Measurements from ENCODE around the gene CLIP1. TPM values are rescaled to one million over a fixed set of nuclear protein-coding genes. Genes with fewer than 3 reads are reported as not detected.

CLIP1 gene
- total RNA-seq, 1 donor from 2014 or later: 102 TPM

- H3K9me3 ChIP-seq (replicated peaks): no peaks in the 10 kb centered on the region
- H3K27ac ChIP-seq (replicated peaks): no peak overlapping the region
- H3K36me3 ChIP-seq: no peaks in the 10 kb centered on the region
- intact Hi-C loops (cut with micrococcal nuclease): no loop called here
- H3K27me3 ChIP-seq (ENCODE audit: low read depth): no peaks in the 10 kb centered on the region
- no peak for DNase-seq
- H3K4me1 ChIP-seq: no peaks in the 10 kb centered on the region
- TF ChIP-seq CTCF (IDR thresholded peaks at IDR 0.05; ENCODE audit: borderline replicate concordance): no peak
- H3K4me3 ChIP-seq: no peak overlapping the region
Measured at GRCh38 chr12:122460641-122461040, 38.2 kb upstream of the CLIP1 start.

GRCh38 chr12:122460061-122460460 lies 37.6 kb upstream of the CLIP1 start:
- no peak overlapping the region for H3K27ac ChIP-seq (replicated peaks)
- no peak overlapping the region for H3K4me3 ChIP-seq
- no peaks in the 10 kb centered on the region for H3K36me3 ChIP-seq
- no peaks in the 10 kb centered on the region for H3K9me3 ChIP-seq (replicated peaks)
- TF ChIP-seq CTCF (IDR thresholded peaks at IDR 0.05; ENCODE audit: borderline replicate concordance): no peak
- H3K4me1 ChIP-seq: no peaks in the 10 kb centered on the region
- no peaks in the 10 kb centered on the region for H3K27me3 ChIP-seq (ENCODE audit: low read depth)
- intact Hi-C loops (cut with micrococcal nuclease): no loop called here
- no peak for DNase-seq

GRCh38 chr12:122459211-122459610 lies 36.7 kb upstream of the CLIP1 start:
- no peaks in the 10 kb centered on the region for H3K9me3 ChIP-seq (replicated peaks)
- no peaks in the 10 kb centered on the region for H3K36me3 ChIP-seq
- no peak for TF ChIP-seq CTCF (IDR thresholded peaks at IDR 0.05; ENCODE audit: borderline replicate concordance)
- DNase-seq: no peak
- H3K27ac ChIP-seq (replicated peaks): no peak overlapping the region
- H3K27me3 ChIP-seq (ENCODE audit: low read depth): no peaks in the 10 kb centered on the region
- no peaks in the 10 kb centered on the region for H3K4me1 ChIP-seq
- intact Hi-C loops (cut with micrococcal nuclease): no loop called here
- H3K4me3 ChIP-seq: no peak overlapping the region

GRCh38 chr12:122458105-122459035 lies 35.9 kb upstream of the CLIP1 start:
- Histone ChIP-seq H3K4me1 (no peaks in the 10 kb centered on the region), H3K4me3 (no peak overlapping the region), H3K27ac (replicated peaks) (no peak overlapping the region), H3K27me3 (ENCODE audit: low read depth) (no peaks in the 10 kb centered on the region), H3K36me3 (no peaks in the 10 kb centered on the region), H3K9me3 (replicated peaks) (no peaks in the 10 kb centered on the region)
- no peak for TF ChIP-seq CTCF (IDR thresholded peaks at IDR 0.05; ENCODE audit: borderline replicate concordance)
- DNase-seq: no peak
- intact Hi-C loops (cut with micrococcal nuclease): no loop called here

- H3K9me3 ChIP-seq (replicated peaks): no peaks in the 10 kb centered on the region
- intact Hi-C loops (cut with micrococcal nuclease): no loop called here
- no peak for TF ChIP-seq CTCF (IDR thresholded peaks at IDR 0.05; ENCODE audit: borderline replicate concordance)
- no peaks in the 10 kb centered on the region for H3K36me3 ChIP-seq
- no peak overlapping the region for H3K27ac ChIP-seq (replicated peaks)
- DNase-seq: no peak
- no peaks in the 10 kb centered on the region for H3K27me3 ChIP-seq (ENCODE audit: low read depth)
- H3K4me3 ChIP-seq: no peak overlapping the region
- H3K4me1 ChIP-seq: no peaks in the 10 kb centered on the region
Measured at GRCh38 chr12:122457627-122458026, 35.2 kb upstream of the CLIP1 start.

All from left ventricle myocardium inferior (tissue), 1 donor.